Sigmoid colon (tissue), 4 donors: ENCODE measurements around the gene CFAP61.

Experiments
- CTCF ChIP-seq, 4 experiments: fragments of 450-650 bp in 3 of 4; fragments of 200-600 bp in 1 of 4; IDR thresholded peaks; one replicate each; pipeline ENCODE4 v1.5.1; 2016 to 2019; ENCODE audit warnings: antibody characterized with exemption in 4 of 4, mild to moderate bottlenecking in 3 of 4, moderate library complexity in 2 of 4
- POLR2AphosphoS5 ChIP-seq, 4 donors: sonication (generic); formaldehyde crosslinking; IDR thresholded peaks; one replicate each; pipeline ENCODE4 v1.6.1; 2017; ENCODE audit warnings: antibody characterized with exemption in 4 of 4

DNA sequence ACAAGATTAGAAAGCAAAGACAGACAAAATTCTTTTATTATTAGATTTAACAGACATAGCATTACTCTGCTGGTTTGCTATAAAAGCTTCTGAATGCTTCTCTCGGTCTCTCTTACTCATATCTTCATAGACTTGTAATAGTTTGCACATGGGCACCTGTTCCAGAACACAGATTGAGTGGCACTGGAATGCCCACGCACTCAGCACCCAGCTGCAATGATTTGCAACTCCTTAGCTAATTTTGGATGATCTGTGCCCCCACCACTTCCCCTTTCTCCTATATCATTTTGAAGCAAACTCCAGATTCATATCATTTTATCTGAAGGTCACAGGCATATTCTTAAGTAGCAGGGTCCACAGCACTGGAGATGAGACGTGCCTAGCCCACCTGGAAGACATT is 148.8 kb downstream of the CFAP61 start:
- no peak for TF ChIP-seq CTCF (IDR thresholded peaks at IDR 0.05)
- TF ChIP-seq POLR2AphosphoS5 (IDR thresholded peaks at IDR 0.05): no peak
